ENCODE data around the gene TLX3.

- TF ChIP-seq NR3C1 (CRISPR knock-in tag; conservative IDR thresholded peaks at IDR 0.05; ENCODE audit: low read depth) = no peak
- TF ChIP-seq, protein P1, sequence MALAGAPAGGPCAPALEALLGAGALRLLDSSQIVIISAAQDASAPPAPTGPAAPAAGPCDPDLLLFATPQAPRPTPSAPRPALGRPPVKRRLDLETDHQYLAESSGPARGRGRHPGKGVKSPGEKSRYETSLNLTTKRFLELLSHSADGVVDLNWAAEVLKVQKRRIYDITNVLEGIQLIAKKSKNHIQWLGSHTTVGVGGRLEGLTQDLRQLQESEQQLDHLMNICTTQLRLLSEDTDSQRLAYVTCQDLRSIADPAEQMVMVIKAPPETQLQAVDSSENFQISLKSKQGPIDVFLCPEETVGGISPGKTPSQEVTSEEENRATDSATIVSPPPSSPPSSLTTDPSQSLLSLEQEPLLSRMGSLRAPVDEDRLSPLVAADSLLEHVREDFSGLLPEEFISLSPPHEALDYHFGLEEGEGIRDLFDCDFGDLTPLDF (CRISPR knock-in tag; IDR thresholded peaks at IDR 0.05) = no peak
- TF ChIP-seq CTCF (IDR thresholded peaks at IDR 0.05) = no peak
Measured at GRCh38 chr5:171335616-171336015, 26.6 kb downstream of the TLX3 start.

All from WTC11 (cell line).